Hematopoietic multipotent progenitor cell treated with erythropoietin and hydrocortisone succinate and interleukin-3 and kit ligand, for 15 days (in vitro differentiated cells): ENCODE data around the gene CD52.

Experiments used
- DNase-seq: peaks from one replicate; pipeline ENCODE4 v3.0.0-alpha.2; 2015; ENCODE audit warnings: low spot score

The CD52 gene

DNA sequence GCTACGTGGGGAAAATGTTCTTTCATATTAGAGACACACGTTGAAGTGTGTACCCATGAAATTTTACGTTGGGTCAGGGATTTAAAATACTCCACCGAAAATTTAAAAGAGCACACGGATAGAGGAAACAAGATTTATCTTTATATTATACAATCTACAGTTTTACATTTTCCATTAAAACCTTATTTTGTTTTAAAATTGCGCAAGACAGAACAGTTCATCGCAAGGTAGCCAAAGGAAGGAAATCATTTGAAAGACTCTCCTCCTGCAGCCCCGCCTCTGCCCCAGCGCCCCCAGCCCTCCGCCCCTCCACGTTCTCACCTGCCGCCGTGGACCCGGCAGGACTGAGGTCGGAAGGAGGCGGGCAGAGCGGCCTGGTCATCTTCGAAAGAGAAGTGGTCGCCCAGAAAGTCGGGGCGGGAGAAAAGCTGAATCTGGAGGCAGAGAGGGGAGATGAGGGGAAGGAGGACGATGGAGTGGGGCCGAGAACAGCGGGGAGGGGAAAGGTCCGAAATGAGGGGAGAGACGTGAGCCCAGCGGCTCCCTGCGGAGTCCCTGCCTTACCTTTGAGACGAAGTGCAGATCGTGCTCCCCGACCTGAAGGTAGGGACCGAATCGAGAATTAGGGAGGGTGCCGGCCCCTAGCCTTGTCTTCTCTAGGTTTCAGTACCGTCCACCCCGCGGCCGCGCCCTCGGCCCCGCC lies 18.2 kb downstream of the CD52 start:
- DNase-seq = no peak

DNA sequence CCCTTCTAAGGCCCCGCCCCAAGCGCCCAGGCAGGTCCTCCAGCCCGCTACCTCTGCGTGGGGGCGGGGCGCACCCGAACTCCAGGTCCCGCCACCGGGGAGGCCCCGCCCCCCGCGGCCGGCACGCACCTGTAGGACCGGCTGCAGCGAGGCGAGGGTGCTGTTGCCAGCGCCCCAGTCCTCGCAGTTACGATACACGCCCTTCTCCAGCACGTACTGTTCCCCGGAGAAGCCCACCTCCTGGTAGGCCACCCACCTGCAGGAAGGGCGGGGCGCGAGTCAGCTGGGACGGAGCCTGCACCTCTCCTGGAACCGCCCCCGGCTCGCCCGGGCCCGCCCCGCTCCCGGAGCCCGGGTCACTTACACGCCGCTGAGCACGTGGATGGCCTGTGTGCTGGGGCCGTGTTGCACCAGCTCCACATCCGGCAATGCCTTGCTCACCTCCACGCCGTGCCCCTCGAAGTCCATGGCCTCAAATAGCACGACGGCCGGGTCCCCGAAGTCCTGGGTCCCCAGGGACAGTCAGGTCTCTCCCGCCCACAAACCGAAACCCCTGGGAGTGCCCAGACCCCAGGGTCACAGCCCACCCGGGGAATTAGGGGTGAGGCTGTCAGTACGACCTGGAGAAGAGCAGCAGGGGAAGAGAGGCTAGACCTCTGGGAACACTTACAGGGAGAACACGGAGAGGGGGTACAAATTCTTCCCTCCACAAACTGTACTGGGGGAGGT lies 18.9 kb downstream of the CD52 start:
- DNase-seq = peak; percentile 81

DNA sequence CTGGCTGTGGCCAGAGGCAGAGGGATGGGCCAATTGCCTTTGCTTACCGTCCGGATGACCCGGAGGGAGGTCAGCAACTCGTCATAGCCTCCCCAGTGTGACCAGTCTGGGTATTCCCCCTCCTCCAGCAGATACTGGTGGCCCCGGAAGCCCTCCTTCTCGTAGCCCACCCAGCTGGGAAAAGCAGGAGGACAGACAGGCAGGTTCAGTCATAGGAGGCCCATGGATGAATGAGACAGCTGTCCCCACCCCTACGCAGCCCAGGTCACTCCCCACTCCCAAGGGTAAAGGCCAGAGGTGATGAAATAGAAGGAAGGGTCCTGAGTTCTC lies 19.4 kb downstream of the CD52 start:
- DNase-seq = no peak

DNA sequence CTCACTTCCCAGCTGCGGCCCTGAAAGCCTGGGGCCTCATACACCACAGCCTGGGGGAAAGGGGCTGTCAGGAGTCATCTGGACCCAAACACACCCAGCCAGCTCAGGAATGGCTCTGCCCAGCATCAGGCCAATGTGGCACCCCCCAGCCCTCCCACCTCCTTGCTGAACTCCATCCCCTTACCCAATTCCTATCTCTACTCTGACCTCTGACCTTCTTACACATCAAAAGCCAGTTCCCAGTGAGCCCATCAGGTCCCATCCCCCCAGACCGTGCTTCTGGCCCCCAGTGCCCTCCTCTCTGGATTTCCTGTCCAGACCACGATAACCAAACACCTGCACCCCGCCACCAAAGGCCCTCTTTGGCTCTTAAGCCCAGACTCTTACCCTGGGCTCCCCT lies 19.9 kb downstream of the CD52 start:
- DNase-seq = no peak

DNA sequence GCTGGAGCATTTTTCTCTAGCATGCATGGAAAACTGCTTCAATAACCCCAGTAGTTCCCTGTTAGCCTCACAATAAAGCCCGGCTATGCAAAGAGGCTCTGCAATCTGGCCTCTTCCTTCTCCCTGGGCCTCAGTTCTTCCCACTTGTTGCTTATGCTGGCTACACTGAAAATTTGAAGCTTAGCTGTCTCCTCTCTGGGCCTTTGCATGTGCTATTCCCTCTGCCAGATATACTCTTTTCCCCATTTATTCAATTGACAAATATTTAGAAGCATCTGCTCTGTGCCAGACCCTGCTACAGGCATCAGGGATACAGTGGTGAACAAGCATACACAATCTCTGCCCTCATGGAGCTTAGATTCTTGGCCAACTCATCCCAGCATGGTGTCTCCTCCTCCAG lies 20.9 kb downstream of the CD52 start:
- DNase-seq = no peak

DNA sequence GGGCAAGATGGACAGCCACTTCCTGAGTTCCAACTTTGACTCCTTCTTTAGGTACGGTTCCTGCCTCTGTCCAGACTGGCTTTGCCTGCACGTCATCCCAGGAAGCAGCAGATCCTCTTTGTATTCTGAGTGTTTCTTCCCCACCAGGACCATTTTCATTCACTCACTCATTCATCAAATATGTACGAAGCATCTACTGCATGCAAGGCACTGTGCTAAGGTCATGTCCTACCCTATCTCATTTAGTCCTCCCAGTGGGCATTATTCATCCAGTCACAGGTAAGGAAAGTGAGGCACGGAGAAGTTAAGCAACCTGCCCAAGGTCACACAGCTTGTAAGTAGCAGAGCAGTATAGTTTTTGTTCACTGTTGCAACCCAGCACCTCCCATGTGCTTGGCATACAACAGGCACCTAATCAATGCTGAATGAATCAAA lies 22.3 kb downstream of the CD52 start:
- DNase-seq = no peak

DNA sequence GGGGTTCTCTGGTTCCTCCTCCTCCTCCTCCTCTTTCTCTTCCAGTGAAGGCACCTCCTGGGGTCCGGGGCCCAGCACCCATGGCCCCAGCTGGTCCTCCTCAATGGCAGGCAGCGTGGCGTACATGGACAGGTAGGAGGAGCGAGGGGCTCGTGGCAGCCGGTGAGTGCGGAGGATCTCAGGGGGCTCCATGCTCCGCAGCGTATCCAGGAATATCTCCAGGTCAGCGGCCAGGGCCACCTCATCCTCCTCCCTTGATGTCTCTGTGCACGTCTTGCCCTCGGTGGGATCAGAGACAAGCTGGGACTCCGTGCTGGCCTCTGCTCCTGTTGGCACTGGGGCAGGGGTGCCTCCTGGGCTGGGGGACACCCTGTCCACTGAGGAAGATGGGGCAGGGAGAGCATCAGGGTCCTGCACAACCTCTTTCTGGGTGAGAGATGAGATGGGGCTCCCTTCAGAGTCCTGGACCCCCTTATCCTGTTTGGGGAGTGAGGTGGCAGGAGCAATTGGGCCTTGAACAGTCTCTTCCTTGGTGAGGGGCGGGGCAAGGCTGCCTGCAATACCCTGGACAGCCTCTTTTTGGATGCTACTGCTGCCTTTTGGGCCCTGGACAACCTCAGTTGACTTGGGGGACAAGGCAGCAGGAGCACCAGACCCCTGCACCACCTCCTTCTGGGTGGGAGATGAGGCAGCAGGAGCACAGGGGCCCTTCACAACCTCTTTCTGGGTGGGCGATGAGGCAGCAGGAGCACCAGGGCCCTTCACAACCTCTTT lies 26.6 kb downstream of the CD52 start:
- DNase-seq = no peak

DNA sequence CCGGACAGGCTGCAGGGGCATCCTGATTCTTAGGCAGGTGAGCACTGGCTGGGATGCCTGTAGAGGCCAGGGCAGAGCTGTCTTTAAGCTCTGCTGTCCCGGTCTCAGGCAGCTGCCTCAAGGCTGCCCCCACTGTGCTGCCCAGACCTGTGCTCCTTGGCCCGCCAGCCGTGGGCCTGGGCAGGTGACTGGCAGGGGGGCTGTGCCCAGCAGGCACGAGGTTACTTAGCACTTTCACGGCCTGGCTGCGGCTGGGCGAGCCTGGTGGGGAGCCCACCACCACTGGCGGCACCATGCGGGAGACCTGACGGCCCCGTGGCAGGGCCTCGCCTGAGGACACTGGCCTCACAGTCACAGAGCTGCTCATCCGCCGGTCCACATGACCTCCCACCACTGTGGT lies 28.0 kb downstream of the CD52 start:
- no peak for DNase-seq

DNA sequence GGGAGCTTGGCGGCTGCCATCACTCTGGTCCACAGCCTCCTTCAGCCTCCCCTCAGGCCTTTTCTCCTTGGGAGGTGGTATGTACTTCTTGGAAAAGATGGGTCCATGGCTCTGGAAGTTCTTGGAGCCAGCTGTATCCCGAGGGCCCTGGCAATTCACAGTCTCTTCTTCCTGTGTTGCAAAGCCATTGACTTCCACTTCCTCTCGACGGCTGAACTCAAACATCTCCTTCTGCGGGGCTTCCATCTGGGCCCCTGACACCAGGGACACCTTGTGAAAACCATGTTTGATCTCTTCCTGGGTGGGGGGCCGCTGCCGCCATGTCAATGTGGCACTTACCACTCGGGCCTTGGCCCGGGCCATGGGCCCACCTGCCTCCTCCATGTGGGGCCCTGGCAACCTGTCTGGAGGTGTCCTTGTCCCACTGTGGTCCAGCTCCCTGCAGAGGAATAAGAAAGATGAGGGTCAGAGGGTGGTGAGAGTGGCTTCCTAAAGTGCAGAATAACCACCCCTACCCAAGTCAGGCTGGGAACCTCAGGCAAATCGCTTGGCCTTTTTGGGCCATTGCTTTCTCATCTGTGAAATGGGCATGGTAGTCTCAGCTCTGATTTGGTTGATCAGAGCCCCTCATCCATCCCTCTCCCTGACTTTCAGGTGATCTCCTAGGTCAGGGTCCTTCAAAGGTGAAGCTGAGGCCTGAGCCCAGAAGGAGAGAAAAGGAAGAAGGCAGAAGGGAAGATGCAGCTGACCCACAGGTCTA lies 28.7 kb downstream of the CD52 start:
- DNase-seq = no peak

DNA sequence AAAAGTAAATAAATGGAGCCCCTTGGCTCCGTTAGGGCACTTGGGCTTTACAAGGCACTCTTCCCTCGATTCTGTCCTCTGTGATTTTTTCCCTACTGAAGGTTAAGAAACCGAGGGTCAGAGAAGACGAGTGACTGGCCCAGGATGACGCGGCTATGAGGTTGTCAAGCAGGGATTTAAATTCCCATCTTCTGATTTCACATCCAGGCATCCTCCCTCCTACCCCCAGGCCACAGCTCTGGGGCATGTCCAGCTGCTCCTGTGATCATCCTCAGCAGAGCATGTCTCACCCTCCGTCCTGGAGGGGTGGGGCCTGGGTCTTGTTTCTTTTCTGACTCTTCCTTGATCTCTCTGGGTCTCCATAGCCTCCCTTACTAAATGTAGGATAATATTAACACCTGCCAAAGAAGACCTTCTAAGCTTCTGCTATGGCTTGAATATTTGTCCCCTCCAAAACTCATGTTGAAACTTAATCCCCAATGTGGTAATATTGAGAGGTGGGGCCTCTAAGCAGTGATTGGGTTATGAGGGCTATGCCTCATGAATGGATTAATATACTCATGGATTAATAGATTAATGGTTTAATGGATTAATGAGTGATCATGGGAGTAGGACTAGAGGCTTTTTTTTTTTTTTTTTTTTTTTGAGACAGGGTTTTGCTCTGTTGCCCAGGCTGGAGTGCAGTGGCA lies 31.6 kb downstream of the CD52 start:
- DNase-seq = no peak

DNA sequence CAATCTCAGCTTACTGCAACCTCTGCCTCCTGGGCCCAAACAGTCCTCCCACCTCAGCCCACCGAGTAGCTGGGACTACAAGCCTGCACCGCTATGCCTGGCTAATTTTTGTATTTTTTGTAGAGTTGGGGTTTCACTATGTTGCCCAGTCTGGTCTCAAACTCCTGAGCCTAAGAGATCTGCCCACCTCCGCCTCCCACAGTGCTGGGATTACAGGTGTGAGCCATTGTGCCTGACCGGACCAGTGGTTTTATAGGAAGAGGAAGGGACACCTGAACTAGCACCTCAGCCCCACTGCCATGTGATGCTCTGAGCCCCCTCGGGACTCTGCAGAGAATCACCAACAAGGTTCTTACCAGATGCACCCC lies 32.1 kb downstream of the CD52 start:
- DNase-seq = no peak

DNA sequence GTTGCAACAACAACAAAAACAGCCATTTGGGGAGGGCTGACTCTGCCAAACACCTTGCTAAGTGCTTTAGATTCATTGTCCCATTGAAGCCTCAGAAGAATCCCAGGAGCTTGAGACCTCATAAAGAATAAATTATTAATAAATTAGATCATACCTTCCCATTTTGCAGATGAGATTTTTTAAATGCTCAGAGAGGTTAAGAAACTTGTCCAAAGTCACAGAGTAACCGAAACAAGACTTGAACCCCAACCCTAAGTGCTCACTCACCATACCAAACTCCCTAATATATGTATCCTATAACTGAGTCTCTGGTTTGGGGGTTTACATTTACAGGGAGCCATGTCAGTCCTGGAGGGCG lies 32.6 kb downstream of the CD52 start:
- no peak for DNase-seq

DNA sequence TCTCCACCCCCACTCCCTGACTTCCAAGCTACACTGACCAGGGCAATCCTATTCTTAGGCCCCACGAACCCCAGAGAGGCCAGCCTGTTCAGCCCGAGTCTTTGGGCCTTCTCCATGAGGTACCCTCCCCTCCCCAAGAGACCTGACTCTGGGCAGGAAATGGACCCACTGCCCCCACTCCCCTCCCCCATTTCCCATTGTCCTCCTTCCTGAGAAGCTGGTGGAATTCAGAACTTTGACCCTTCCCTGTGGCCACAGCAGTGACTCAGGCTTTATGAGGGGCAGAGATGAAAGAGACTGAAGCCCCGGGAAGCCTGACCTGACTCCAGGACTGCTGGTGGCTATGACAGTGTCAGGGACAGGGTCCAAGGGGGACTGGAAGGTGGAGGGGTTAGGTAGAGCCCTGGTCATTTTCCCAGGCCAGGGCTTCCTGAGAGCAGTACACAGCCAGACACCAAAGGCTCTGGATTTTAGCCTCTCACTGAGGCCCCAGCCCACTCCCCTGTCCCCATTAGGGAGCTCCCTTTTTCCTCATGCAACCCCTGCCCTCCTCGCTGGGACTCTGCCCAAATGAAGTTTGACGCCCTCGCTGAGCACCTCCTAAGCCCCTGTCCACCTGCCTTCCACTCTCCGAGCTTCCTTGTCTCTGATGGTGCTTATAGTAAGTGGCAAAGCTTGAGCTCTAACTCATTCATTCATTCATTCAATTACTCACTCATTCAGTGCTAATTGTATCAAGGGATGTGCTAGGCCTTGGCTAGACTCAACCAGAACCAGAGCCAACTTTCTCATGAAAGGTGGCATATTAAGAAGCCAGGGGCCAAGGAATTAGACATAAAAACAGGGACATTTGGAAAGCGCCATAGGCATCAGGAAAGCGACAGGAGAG lies 33.2 kb downstream of the CD52 start:
- no peak for DNase-seq

DNA sequence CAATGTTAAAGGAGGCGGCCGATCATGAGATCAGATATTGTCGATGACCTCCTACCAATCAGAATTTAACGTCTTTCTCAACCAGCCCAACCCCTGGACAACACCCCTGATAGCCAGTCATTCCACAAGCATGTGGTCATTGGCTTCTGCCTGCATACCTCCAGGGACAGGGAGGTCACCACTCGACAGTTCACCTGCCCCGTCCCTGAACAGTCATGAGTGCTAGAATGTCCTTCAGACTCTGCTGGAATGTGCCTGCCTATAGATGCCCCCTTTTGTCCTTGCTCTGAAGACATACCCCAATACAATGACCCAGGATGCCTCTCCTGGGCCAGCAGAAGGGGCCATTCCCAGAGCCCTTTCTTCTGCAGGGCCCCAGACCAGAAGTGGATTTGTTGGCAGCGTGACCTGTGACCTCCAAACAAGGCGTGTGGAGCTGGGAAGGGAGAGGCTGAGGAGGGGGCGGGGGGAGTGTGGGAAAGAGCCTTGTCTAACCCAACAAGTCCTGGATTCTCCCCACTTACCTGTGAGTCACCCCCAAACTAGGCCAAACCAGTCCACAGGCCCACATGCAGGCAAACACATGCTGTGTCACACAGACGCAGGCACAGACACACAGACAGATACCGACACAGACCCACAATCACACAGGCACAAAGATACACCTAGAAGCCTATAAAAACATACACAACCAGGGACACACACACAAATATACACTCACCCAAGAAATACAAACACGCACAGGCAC lies 34.0 kb downstream of the CD52 start:
- DNase-seq = no peak

DNA sequence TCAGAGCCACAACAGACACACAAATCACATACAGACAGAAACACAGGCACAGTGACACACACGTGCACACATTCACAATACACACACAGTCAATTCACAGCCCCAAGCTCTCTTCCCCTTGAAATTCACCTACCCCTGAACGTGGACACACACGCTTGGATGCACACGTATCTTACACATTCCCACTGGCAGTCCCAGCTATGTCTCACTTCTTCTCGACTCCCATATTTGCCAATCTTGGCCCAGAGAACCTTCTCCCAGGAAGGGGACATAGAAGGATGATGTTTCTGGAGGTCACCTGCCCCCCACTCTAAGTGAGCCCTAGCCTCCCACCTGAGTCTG lies 34.6 kb downstream of the CD52 start:
- DNase-seq = no peak

DNA sequence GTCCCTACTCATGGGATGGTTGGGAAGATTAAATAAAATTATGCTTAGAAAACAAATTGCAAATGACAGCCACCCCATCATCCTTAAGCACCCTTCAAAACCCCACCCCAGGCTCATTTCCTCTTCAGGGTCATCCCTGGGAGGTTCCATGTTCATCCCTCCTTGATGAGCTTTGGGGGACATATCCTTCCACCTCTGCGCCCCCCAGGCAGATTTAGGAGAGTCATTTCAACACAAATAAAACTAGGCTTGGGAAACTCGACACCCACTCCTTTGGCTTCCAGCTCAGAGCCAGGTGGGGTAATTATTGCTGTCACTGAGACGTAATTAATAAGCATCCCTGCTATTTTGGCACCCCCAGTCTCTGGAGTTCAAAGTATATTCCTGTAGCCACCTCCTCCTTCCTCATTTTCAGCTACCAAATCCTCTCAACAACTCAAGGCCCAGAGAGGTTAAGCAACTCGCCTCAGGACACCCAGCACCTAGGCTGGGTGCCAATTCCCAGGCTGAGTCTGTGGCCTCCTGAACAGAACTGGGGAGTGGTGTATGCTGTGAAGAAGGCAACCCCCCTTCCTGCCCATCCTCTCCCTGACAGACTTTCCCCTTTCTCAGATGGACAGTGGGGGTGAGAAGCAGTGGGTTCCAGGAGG lies 35.6 kb downstream of the CD52 start:
- no peak for DNase-seq

DNA sequence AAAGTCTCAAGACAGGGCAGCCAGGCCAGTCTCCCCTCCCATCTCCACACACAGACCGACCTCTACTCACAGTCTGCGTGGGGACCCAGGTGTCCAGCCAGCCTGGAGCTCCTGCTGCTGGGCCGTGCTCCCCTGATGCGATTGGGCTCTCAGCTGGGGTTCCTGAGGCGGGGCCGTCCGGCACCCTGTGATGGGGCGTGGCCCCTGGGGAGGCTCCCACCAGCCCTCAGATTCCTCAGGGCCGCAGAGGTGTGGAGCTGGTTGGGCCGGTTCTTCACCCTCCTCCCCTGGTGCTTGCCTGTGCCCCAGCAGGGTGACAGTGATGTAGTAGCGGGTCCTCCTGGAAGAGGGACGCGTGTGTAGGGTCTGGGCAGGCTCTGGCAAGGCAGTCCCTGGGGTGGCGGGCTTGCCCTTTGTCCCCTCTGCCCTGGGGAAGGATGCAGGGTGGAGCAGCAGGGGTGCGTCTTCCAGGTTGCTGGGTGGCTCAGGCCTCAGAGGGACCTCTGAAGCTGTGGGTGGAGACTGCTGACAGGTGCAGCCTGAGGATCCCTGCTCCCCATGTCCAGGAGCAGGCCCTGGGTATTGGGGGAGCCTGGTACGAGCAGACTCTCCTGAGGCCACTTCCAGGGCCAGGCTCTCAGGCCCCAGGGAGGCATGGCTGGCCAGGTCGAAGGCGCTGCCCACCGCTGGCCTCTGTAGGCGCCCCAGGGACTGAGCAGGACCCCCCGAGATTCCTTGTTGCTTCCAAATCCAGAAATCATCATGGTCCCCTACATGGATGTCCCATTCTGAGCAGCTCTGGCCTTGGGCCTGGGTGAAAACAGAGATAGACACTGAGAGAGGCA lies 36.4 kb downstream of the CD52 start, which contains the start of gene CRYBG2:
TSS of gene CRYBG2 (minus strand) at position 155 of the 845 bp plus-strand sequence. CDS start 7,473 bp downstream, outside the sequence.
- DNase-seq = no peak

DNA sequence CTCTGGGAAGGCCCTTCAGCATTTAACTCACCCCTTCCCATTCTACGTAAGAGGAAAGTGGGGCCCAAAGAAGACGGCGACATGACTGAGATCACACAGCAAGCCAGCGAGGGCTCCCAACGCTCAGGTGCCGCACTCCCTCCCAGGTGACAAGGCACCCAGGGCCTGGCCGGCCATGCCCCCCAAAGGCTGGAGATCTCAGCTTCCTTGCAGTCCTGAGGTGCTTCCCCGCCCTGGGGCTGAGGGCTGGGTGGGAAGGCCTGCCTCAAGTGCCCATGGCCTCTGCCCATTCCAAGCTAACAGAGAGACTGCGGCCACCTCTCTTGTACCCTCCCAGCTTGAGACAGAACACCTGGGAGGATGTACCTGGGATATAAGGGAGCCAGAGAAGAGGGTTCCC lies 37.2 kb downstream of the CD52 start:
- DNase-seq = no peak

DNA sequence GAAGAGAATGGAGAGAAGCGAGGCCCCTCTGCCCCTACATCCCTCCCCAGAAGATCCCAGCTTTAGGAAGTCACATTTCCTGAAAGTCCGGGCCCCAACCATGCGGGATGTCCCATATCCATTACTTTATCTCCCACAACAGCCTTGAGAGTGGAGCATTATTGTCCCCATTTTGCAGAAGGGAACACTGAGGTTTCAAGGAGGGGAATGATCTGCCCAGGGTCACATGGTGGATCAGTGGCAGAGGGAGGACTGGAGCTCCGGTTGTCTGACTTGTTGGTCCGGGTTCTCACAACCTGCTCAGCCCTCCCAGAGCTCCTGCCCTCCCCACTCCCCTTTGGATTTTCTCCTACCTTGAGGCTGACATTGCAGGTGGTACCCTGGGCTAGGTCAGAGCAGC lies 38.3 kb downstream of the CD52 start:
- DNase-seq = no peak
